WERI-Rb-1 (cell line): ENCODE measurements around the gene LY86.
A peak's percentile ranks its signal among the peaks of the same experiment; 100 is the strongest.

ENCODE experiments used
- DNase-seq: peaks from one replicate; pipeline ENCODE4 v3.0.0-alpha.2; 2020
- H3K27ac ChIP-seq: fragments of 250-450 bp; sonication (Bioruptor Pico); 2 replicates; pipeline ENCODE4 v1.5.1; 2020; ENCODE audit warnings: mild to moderate bottlenecking, moderate library complexity
- H3K27me3 ChIP-seq: fragments of 250-450 bp; sonication (Bioruptor Pico); 2 replicates; pipeline ENCODE4 v1.5.1; 2021; ENCODE audit warnings: mild to moderate bottlenecking, low read depth, moderate library complexity; ENCODE audit not compliant: insufficient read depth, severe bottlenecking
- H3K36me3 ChIP-seq: fragments of 250-450 bp; sonication (Bioruptor Pico); 2 replicates; pipeline ENCODE4 v1.5.1; 2020; ENCODE audit warnings: mild to moderate bottlenecking, moderate library complexity
- H3K4me3 ChIP-seq: 2 replicates; pipeline ENCODE4 v1.5.1; 2011; ENCODE audit warnings: low read depth, mild to moderate bottlenecking, control low read depth, low read length
- H3K9me3 ChIP-seq: fragments of 250-450 bp; sonication (Bioruptor Pico); 2 replicates; pipeline ENCODE4 v1.5.1; 2021; ENCODE audit warnings: mild to moderate bottlenecking, moderate library complexity; ENCODE audit not compliant: severe bottlenecking
- TF ChIP-seq, protein P1 (sequence below): IDR thresholded peaks from 2 replicates; pipeline ENCODE4 v1.5.1; 2011; ENCODE audit warnings: low read depth, mild to moderate bottlenecking, control low read depth, inconsistent platforms, low read length

Gene LY86

DNA sequence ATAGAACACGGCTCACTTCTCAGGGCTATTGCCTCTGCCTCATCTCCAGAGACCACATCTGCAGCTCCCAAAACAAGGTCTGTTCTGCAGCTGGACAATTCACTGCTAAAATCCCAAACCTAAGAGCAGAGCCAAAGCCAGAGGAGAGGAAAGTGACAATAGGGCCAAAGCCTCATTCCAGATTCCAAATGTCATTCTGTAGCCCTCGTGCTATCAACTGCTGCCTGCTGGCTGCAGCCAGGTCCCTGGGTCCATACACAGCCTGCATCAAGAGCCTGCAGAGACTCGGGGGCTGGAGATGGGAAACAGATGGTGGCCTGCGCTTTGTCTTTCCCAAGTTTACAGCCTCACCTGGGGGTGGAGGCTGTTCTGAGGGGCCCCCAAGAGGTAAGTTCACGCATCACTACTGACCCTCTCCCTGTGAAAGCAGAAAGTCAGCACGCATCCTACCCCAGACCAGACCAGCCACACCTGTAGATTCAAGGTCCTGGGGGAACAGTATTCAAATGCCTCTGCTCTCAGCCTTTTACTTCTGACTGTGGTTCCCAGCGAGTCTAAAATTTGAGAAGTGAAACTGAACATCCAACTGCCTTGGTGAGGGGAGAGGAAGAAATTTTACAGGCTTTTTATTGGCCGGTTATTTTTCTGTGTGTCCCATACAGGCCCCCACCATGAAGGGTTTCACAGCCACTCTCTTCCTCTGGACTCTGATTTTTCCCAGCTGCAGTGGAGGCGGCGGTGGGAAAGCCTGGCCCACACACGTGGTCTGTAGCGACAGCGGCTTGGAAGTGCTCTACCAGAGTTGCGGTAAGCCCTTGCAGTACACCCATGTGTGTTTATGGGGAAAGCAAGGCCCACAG is at the start of gene LY86:
TSS of gene LY86 (plus strand) at position 657 of the 860 bp plus-strand sequence. CDS start at position 672, 15 bp downstream.
- H3K27me3 ChIP-seq = no peaks in the 10 kb centered on the region
- TF ChIP-seq, protein P1, sequence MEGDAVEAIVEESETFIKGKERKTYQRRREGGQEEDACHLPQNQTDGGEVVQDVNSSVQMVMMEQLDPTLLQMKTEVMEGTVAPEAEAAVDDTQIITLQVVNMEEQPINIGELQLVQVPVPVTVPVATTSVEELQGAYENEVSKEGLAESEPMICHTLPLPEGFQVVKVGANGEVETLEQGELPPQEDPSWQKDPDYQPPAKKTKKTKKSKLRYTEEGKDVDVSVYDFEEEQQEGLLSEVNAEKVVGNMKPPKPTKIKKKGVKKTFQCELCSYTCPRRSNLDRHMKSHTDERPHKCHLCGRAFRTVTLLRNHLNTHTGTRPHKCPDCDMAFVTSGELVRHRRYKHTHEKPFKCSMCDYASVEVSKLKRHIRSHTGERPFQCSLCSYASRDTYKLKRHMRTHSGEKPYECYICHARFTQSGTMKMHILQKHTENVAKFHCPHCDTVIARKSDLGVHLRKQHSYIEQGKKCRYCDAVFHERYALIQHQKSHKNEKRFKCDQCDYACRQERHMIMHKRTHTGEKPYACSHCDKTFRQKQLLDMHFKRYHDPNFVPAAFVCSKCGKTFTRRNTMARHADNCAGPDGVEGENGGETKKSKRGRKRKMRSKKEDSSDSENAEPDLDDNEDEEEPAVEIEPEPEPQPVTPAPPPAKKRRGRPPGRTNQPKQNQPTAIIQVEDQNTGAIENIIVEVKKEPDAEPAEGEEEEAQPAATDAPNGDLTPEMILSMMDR = no peak
- H3K36me3 ChIP-seq = no peaks in the 10 kb centered on the region
- no peaks in the 10 kb centered on the region for H3K9me3 ChIP-seq
- no peak within 1 kb of the TSS for H3K4me3 ChIP-seq
- DNase-seq = no peak
- no peak within 1 kb of the TSS for H3K27ac ChIP-seq

DNA sequence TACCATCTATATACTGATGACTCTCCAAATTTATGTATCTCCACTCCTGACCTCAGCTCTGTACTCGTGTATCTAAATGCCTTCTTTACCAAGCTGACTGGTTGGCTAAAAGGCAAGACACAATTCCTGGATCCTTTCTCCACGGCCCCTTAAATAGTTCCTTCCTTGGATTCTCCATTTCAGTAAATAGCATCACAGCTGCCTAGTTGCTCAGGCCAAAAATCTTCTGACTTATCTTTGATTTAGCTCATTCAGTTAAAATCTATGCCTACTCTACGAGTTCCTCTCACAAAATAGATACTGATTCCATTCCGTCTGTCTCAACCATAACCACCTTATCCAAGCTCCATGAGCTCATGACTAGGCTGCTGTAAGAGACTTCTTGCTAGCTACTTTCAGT is 49.5 kb upstream of the LY86 start:
- Histone ChIP-seq H3K36me3 (no peaks in the 10 kb centered on the region), H3K4me3 (no peak overlapping the region), H3K27me3 (peaks cover 4% of the 10 kb centered on the region), H3K9me3 (peaks cover 9% of the 10 kb centered on the region), H3K27ac (no peak overlapping the region)
- TF ChIP-seq, protein P1 = no peak
- no peak for DNase-seq

DNA sequence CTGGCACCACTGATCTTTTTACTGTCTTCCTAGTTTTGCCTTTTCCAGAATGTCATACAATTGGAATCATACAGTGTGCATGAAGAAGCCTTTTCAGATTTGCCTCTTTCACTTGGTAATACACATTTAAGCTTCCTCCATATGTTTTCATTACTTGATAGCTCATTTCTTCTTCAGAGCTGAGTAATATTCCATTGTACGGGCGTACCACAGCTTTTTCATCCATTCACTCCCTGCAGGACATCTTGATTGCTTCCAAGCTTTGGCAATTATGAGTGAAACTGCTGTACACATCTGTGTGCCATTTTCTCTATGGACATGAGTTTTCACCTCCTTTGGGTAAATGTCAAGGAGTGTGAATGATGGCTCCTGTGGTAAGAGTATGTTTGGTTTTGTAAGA is 46.2 kb upstream of the LY86 start:
- no peak overlapping the region for H3K4me3 ChIP-seq
- no peak for DNase-seq
- H3K27me3 ChIP-seq = peaks cover 4% of the 10 kb centered on the region
- TF ChIP-seq, protein P1 = no peak
- H3K27ac ChIP-seq = no peak overlapping the region
- H3K9me3 ChIP-seq = peaks cover 9% of the 10 kb centered on the region
- no peaks in the 10 kb centered on the region for H3K36me3 ChIP-seq

DNA sequence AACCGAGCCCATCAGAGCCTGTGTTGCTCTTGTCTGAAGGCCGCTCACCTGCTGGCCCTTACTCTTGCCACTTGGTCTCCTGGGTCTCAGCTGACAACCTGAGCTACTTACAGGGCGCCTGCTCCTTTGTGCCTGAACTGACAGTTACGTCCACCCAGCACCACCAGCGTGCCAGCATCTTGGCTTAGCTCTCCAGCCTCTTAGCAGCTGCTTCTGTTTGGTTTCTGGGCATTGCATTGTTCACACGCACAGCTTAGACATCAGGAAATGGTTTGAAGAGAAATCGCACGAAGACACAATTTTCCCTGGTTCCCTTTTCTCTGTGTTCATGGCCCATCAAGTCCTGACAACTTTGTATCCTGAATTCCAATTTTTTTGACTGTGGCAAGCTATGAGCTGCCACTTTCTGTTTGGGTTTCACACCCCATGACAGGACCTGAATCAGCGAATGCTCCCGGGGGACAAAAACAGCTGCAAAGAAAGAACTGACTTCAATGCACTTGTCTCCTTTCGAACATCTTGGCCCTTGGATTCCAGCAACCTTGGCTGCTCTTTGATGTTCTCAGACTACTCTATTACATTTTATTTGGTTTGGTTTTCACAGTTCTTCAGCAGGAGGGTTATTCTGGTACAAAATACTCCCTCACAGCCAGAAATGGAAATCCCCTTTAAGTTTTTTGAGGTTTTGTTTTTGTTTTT is 45.2 kb upstream of the LY86 start:
- Histone ChIP-seq H3K36me3 (no peaks in the 10 kb centered on the region), H3K27me3 (peaks cover 4% of the 10 kb centered on the region), H3K4me3 (no peak overlapping the region), H3K27ac (no peak overlapping the region), H3K9me3 (peaks cover 9% of the 10 kb centered on the region)
- TF ChIP-seq, protein P1 = no peak
- no peak for DNase-seq

DNA sequence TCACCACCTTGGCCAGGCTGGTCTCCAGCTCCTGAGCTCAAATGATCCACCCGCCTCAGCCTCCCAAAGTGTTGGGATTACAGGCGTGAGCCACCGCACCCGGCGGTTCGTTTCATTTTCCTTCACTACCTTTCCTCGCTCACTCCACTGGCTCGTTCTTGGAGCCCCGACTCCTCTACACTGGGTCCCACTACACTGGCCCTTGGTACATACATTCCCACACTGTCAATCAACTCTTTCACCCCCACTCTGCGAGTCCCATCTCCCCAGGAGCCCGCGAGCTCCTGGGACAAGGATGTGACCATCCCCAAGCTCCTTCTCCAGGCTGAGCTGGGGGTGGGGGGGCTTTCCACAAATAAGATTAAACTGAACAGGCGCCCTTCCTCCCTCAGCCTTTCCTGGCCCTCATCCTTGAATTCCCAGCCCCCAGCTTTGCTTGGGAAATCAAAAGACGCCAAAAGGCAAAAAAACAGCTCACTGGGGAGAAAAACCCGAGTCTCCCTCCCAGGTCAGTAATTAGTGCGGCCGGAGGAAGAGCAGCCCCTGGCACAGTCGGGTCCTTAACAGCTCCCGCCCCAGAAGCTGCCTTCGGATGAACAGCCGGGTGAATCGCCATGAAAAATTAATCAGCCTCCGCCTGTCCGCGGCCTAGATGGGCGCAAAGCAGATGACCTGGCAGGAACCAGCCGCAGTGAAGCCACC is 42.8 kb upstream of the LY86 start:
- Histone ChIP-seq H3K36me3 (no peaks in the 10 kb centered on the region), H3K27me3 (no peaks in the 10 kb centered on the region), H3K4me3 (peak overlapping the region; percentile 66), H3K27ac (peak overlapping the region; percentile 32), H3K9me3 (peaks cover 9% of the 10 kb centered on the region)
- no peak for DNase-seq
- TF ChIP-seq, protein P1 = no peak
